ENCODE measurements around the gene GNAQ.

- no peak for TF ChIP-seq CTCF (IDR thresholded peaks at IDR 0.05)
- no peak for TF ChIP-seq POLR2A (IDR thresholded peaks at IDR 0.05)
Measured at GRCh38 chr9:77883133-77883532, 148.5 kb downstream of the GNAQ start.
